ENCODE measurements around the gene AFF3.

AFF3 gene

GRCh38 chr2:99926986-99927385 lies 215.4 kb downstream of the AFF3 start:
- DNase-seq (ENCODE audit: low read depth) = no peak

GRCh38 chr2:99925960-99926359 lies 216.4 kb downstream of the AFF3 start:
- no peak for DNase-seq (ENCODE audit: low read depth)

GRCh38 chr2:99922664-99923063 lies 219.7 kb downstream of the AFF3 start:
- DNase-seq (ENCODE audit: low read depth) = no peak

- DNase-seq (ENCODE audit: low read depth) = no peak
Observed at GRCh38 chr2:99921903-99922302, 220.5 kb downstream of the AFF3 start.

GRCh38 chr2:99918389-99918788 lies 224.0 kb downstream of the AFF3 start:
- DNase-seq (ENCODE audit: low read depth) = no peak

- DNase-seq (ENCODE audit: low read depth) = no peak
Observed at GRCh38 chr2:99915108-99915675, 227.2 kb downstream of the AFF3 start.

- DNase-seq (ENCODE audit: low read depth) = no peak
Observed at GRCh38 chr2:99911736-99912135, 230.7 kb downstream of the AFF3 start.

- DNase-seq (ENCODE audit: low read depth) = no peak
Observed at GRCh38 chr2:99910902-99911301, 231.5 kb downstream of the AFF3 start.

GRCh38 chr2:99905636-99906035 lies 236.8 kb downstream of the AFF3 start:
- DNase-seq (ENCODE audit: low read depth) = no peak

- no peak for DNase-seq (ENCODE audit: low read depth)
Observed at GRCh38 chr2:99905025-99905424, 237.4 kb downstream of the AFF3 start.

- DNase-seq (ENCODE audit: low read depth) = no peak
Observed at GRCh38 chr2:99903981-99904380, 238.4 kb downstream of the AFF3 start.

GRCh38 chr2:99900556-99900955 lies 241.8 kb downstream of the AFF3 start:
- DNase-seq (ENCODE audit: low read depth) = no peak

- no peak for DNase-seq (ENCODE audit: low read depth)
Observed at GRCh38 chr2:99899882-99900281, 242.5 kb downstream of the AFF3 start.

GRCh38 chr2:99899058-99899855 lies 243.1 kb downstream of the AFF3 start:
- no peak for DNase-seq (ENCODE audit: low read depth)

GRCh38 chr2:99898336-99899048 lies 243.9 kb downstream of the AFF3 start:
- DNase-seq (ENCODE audit: low read depth) = no peak

- no peak for DNase-seq (ENCODE audit: low read depth)
Observed at GRCh38 chr2:99891428-99891780, 251.0 kb downstream of the AFF3 start.

- DNase-seq (ENCODE audit: low read depth) = no peak
Observed at GRCh38 chr2:99890568-99891427, 251.6 kb downstream of the AFF3 start.

- DNase-seq (ENCODE audit: low read depth) = no peak
Observed at GRCh38 chr2:99888617-99889016, 253.8 kb downstream of the AFF3 start.

GRCh38 chr2:99886418-99886817 lies 256.0 kb downstream of the AFF3 start:
- no peak for DNase-seq (ENCODE audit: low read depth)

GRCh38 chr2:99883358-99883757 lies 259.0 kb downstream of the AFF3 start:
- no peak for DNase-seq (ENCODE audit: low read depth)

GRCh38 chr2:99881901-99882591 lies 260.3 kb downstream of the AFF3 start:
- DNase-seq (ENCODE audit: low read depth) = no peak

- no peak for DNase-seq (ENCODE audit: low read depth)
Observed at GRCh38 chr2:99880964-99881294, 261.5 kb downstream of the AFF3 start.

Measured in stimulated activated CD4-positive, alpha-beta T cell treated with anti-CD3 and anti-CD28 coated beads, Interleukin-2, amount 100 ng/mL, for 4 hours (primary cell).